Activated naive CD8-positive, alpha-beta T cell treated with anti-CD3 and anti-CD28 coated beads for 36 hours (primary cell): Measurements from ENCODE around the gene N4BP2L2. TPM values are rescaled to one million over a fixed set of nuclear protein-coding genes. Genes with fewer than 3 reads are reported as not detected.

ENCODE experiments used
- DNase-seq: peaks from one replicate; pipeline ENCODE4 v3.0.0; 2021
- H3K27ac Mint-ChIP-seq: one replicate; pipeline ENCODE4 v1.8.0; 2022; ENCODE audit warnings: mild to moderate bottlenecking, moderate library complexity, mixed read lengths
- H3K27me3 Mint-ChIP-seq: one replicate; pipeline ENCODE4 v1.8.0; 2022; ENCODE audit warnings: mild to moderate bottlenecking, mixed read lengths
- H3K36me3 Mint-ChIP-seq: one replicate; pipeline ENCODE4 v1.8.0; 2021; ENCODE audit warnings: mild to moderate bottlenecking, mixed read lengths
- H3K4me1 Mint-ChIP-seq: one replicate; pipeline ENCODE4 v1.8.0; 2021; ENCODE audit warnings: mixed read lengths
- H3K4me3 Mint-ChIP-seq: one replicate; pipeline ENCODE4 v1.8.0; 2022; ENCODE audit warnings: mild to moderate bottlenecking, moderate library complexity, mixed read lengths
- H3K9me3 Mint-ChIP-seq: one replicate; pipeline ENCODE4 v1.8.0; 2022; ENCODE audit warnings: mixed read lengths
- total RNA-seq, 2 experiments: library from RNA; stranded (reverse); gene quantifications; one replicate each; pipeline ENCODE4 v1.2.3, GENCODE V29; 2021

N4BP2L2 gene
- total RNA-seq, 2 experiments from 2014 or later = 66.7 to 68.8 TPM

DNA sequence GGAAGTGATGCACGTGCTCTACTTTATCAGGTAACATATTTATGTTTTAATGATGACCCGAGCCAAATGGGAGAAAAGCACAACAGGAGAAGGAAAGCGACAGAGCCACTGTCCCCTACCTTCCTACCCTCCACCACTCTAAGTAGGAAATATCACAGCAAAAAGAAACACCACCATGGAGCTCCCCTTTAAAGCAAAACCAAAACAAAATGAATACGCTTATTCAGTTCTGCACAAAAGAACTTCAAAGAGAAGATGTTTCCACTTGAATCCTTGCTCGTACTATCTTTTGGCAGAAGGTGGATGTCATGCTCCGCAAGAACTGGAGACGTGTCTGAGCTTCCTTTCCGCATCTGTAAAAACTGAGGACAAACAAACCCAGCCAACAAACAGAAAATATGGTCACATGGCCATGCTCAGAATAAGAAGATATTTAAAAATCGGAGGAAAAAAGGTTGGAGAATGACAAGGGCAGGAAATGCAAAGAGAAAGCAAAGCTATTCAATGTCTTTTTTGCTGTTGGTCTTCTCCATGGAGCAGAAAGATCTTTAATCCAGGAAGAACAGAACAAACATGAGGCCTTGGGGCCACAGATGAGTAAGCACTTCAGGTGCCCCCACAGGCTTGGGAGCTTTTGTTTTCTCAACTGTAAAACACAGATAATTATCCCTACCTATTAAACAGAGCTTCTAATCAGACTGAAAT, 130.1 kb downstream of the N4BP2L2 start:
- Mint-ChIP-seq H3K36me3 (peaks cover 7% of the 10 kb centered on the region), H3K27me3 (no peaks in the 10 kb centered on the region), H3K4me1 (peaks cover 10% of the 10 kb centered on the region), H3K27ac (no peak overlapping the region), H3K4me3 (no peak overlapping the region), H3K9me3 (no peaks in the 10 kb centered on the region)
- DNase-seq = no peak

DNA sequence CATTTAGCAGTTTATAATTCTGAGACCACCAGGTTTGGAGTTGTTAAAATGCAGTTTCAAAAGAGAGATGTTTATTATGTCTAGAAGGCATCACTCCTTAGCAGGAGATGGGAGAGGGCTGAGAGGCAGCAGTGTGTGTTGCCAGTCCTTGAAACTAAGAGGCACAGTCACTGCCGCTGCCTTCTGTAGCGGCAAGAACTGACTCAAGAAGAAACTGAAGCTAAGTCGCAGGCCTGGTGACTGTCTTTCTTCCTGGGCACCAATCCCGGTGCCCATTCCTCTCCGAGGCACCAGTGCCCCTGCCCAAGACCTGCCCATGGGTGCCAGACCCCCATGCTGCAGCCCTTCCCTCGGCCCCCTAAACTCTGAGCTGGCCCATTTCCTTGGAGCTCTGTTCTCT, 130.7 kb downstream of the N4BP2L2 start:
- H3K4me1 Mint-ChIP-seq = peaks cover 10% of the 10 kb centered on the region
- DNase-seq = no peak
- peaks cover 7% of the 10 kb centered on the region for H3K36me3 Mint-ChIP-seq
- no peaks in the 10 kb centered on the region for H3K9me3 Mint-ChIP-seq
- no peak overlapping the region for H3K27ac Mint-ChIP-seq
- no peaks in the 10 kb centered on the region for H3K27me3 Mint-ChIP-seq
- no peak overlapping the region for H3K4me3 Mint-ChIP-seq

DNA sequence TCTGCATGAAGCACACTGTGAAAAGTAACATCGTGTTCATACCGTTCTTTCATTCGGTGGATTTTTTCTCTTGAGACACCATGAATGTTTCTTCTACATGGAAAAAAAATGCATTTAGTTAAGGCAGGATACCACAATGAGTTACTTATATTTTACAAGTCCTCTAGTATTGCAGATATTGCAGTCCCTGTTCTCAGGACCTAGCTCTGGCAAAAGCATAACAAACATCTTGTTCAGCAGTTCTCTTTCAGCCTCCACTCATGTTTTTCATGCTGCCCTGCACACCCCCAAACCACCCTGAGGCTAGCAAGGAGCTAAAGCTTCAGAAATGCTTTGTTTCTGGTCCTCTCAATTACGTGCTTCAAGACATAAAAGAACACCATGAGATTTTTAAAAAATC, 135.5 kb downstream of the N4BP2L2 start:
- H3K27me3 Mint-ChIP-seq = no peaks in the 10 kb centered on the region

GRCh38 chr13:32391101-32391619, 147.4 kb downstream of the N4BP2L2 start:
- H3K4me3 Mint-ChIP-seq = no peak overlapping the region
- no peak overlapping the region for H3K27ac Mint-ChIP-seq
- no peaks in the 10 kb centered on the region for H3K9me3 Mint-ChIP-seq
- H3K27me3 Mint-ChIP-seq = no peaks in the 10 kb centered on the region
- peaks cover 14% of the 10 kb centered on the region for H3K36me3 Mint-ChIP-seq
- DNase-seq = no peak
- H3K4me1 Mint-ChIP-seq = peaks cover 21% of the 10 kb centered on the region

More for the DNA sequence above, 135.5 kb downstream of the N4BP2L2 start:
- Mint-ChIP-seq H3K4me1 (peaks cover 1% of the 10 kb centered on the region), H3K9me3 (no peaks in the 10 kb centered on the region), H3K36me3 (peaks cover 16% of the 10 kb centered on the region), H3K27ac (no peak overlapping the region), H3K4me3 (no peak overlapping the region)
- no peak for DNase-seq

DNA sequence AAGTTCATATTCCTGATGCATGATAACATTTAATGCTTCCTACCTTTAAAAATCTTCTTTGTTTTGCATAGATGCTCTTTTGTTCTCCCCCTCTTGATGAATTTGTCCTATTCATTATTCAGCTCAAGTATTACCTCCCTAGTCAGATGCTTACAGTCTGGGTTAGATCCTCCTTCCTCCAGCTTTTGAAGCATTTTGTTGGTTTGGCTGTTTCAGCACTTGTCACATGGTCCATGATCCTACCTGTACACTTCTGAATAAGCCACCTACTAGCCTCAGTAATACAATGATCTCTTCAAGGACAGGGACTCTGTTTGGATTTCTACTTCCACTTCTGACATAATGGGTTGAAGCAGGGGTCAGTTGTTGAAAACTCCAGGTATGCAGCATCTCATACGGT, 148.1 kb downstream of the N4BP2L2 start:
- no peak for DNase-seq
- Mint-ChIP-seq H3K4me1 (peaks cover 21% of the 10 kb centered on the region), H3K36me3 (peaks cover 11% of the 10 kb centered on the region), H3K4me3 (no peak overlapping the region), H3K9me3 (no peaks in the 10 kb centered on the region), H3K27me3 (no peaks in the 10 kb centered on the region), H3K27ac (no peak overlapping the region)

- peaks cover 11% of the 10 kb centered on the region for H3K36me3 Mint-ChIP-seq
- no peaks in the 10 kb centered on the region for H3K27me3 Mint-ChIP-seq
- no peak overlapping the region for H3K4me3 Mint-ChIP-seq
- DNase-seq = no peak
- no peaks in the 10 kb centered on the region for H3K9me3 Mint-ChIP-seq
- no peak overlapping the region for H3K27ac Mint-ChIP-seq
- peaks cover 21% of the 10 kb centered on the region for H3K4me1 Mint-ChIP-seq
Measured at GRCh38 chr13:32390048-32390447, 148.5 kb downstream of the N4BP2L2 start.

DNA sequence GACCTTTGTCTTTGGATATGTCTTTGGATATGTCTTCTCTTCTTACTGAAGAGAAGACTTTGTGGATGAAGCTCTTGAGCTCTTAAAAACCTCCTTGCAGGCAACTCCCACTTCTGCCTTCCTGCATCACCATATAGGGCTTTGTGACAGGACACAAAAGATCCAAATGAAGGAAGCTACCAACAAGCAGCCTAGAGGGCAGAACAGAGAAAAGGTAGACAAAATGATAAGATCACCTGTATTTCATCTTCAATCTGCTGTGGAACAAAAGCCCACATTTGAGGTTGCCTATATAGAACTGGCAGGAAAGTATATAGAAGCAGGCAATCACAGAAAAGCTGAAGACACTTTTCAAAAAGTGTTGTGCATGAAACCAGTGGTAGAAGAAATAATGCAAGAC, 153.2 kb downstream of the N4BP2L2 start:
- H3K27ac Mint-ChIP-seq = no peak overlapping the region
- no peak overlapping the region for H3K4me3 Mint-ChIP-seq
- peaks cover 10% of the 10 kb centered on the region for H3K4me1 Mint-ChIP-seq
- H3K27me3 Mint-ChIP-seq = no peaks in the 10 kb centered on the region
- DNase-seq = no peak
- no peaks in the 10 kb centered on the region for H3K9me3 Mint-ChIP-seq
- peaks cover 4% of the 10 kb centered on the region for H3K36me3 Mint-ChIP-seq

DNA sequence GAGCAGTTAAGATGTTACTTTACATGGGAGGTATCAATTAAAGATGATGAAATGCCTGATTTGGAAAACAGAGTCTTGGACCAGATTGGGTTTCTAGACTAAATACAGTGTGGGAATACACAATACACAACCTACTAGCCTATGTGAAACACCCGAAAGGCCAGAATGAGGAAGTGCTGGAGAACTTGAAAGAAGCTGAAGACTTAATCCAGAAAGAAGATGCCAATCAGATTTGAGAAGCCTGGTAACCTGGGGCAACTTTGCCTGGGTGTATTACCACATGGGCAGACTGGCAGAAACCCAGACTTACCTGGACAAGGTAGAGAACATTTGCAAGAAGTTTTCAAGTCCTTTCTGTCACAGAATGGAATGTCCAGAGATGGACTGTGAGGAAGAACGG, 153.9 kb downstream of the N4BP2L2 start:
- Mint-ChIP-seq H3K27me3 (no peaks in the 10 kb centered on the region), H3K36me3 (peaks cover 5% of the 10 kb centered on the region)

GRCh38 chr13:32383836-32384618, 154.6 kb downstream of the N4BP2L2 start:
- Mint-ChIP-seq H3K4me3 (no peak overlapping the region), H3K4me1 (peaks cover 3% of the 10 kb centered on the region), H3K27me3 (no peaks in the 10 kb centered on the region), H3K36me3 (peaks cover 4% of the 10 kb centered on the region), H3K27ac (no peak overlapping the region), H3K9me3 (no peaks in the 10 kb centered on the region)
- no peak for DNase-seq

More for the DNA sequence above, 153.9 kb downstream of the N4BP2L2 start:
- DNase-seq = no peak
- H3K4me1 Mint-ChIP-seq = peaks cover 5% of the 10 kb centered on the region
- H3K4me3 Mint-ChIP-seq = no peak overlapping the region
- H3K27ac Mint-ChIP-seq = no peak overlapping the region
- no peaks in the 10 kb centered on the region for H3K9me3 Mint-ChIP-seq

Other genes with a start within 250 kb of the N4BP2L2 start
- under 1 TPM; 0.20 to 0.21 TPM for gene ZAR1L, start 223.4 kb downstream of the N4BP2L2 start, total RNA-seq
- gene BRCA2, start 223.3 kb downstream of the N4BP2L2 start, total RNA-seq = 10 to 100 TPM; 27.9 to 29.9 TPM
- 10 to 100 TPM; 14.6 to 15.7 TPM for gene N4BP2L1, start 110.7 kb downstream of the N4BP2L2 start, total RNA-seq
- gene PDS5B, start 47.7 kb upstream of the N4BP2L2 start, total RNA-seq = 10 to 100 TPM; 45.8 to 47.5 TPM